H1 (cell line): ENCODE results near the gene VPS35. TPM values are rescaled to one million over a fixed set of nuclear protein-coding genes. Genes with fewer than 3 reads are reported as not detected.
A peak's percentile ranks its signal among the peaks of the same experiment; 100 is the strongest.

ENCODE experiments used
- CHD2 ChIP-seq: IDR thresholded peaks from 2 replicates; pipeline ENCODE4 v1.6.1; 2012; ENCODE audit warnings: low read length, improper control_type of control experiment
- CTCF ChIP-seq, 3 experiments: IDR thresholded peaks; 1 replicate in 2 of 3; 2 replicates in 1 of 3; pipeline versions ENCODE4 v1.5.1 to v1.6.1; 2011; ENCODE audit warnings: low read length in 3 of 3, mild to moderate bottlenecking in 3 of 3, inconsistent platforms in 2 of 3, low read depth in 1 of 3, moderate library complexity in 1 of 3; ENCODE audit not compliant: insufficient read depth in 1 of 3; ENCODE audit errors: control extremely low read depth in 1 of 3
- GABPA ChIP-seq: IDR thresholded peaks from 2 replicates; pipeline ENCODE4 v1.6.1; 2011; ENCODE audit warnings: mild to moderate bottlenecking, low read length, moderate library complexity, borderline replicate concordance; ENCODE audit not compliant: insufficient read depth
- GTF2F1 ChIP-seq: IDR thresholded peaks from 2 replicates; pipeline ENCODE4 v1.6.1; 2012; ENCODE audit warnings: low read depth, low read length, improper control_type of control experiment, borderline replicate concordance
- HDAC2 ChIP-seq, 2 experiments: fragments of 300-600 bp in 1 of 2; sonication (generic) in 1 of 2; IDR thresholded peaks; 2 replicates each; pipeline ENCODE4 v1.6.1; 2011 to 2012; ENCODE audit warnings: low read depth in 2 of 2, low read length in 2 of 2, mild to moderate bottlenecking in 2 of 2, moderate library complexity in 2 of 2, borderline replicate concordance in 1 of 2, inconsistent platforms in 1 of 2
- KDM5A ChIP-seq: fragments of 200-600 bp; IDR thresholded peaks from 2 replicates; pipeline ENCODE4 v1.7.1; 2012; ENCODE audit warnings: mild to moderate bottlenecking, low read length, inconsistent platforms, mixed read lengths
- MAFK ChIP-seq: IDR thresholded peaks from 2 replicates; pipeline ENCODE4 v1.6.1; 2012; ENCODE audit warnings: low read depth, mild to moderate bottlenecking, improper control_type of control experiment, low read length
- NRF1 ChIP-seq: IDR thresholded peaks from 2 replicates; pipeline ENCODE4 v1.6.1; 2011; ENCODE audit warnings: mild to moderate bottlenecking, low read depth, low read length, improper control_type of control experiment
- PHF8 ChIP-seq: fragments of 200-600 bp; sonication (generic); conservative IDR thresholded peaks from 2 replicates; pipeline ENCODE4 v1.7.1; 2012; ENCODE audit warnings: low read depth, mild to moderate bottlenecking, inconsistent platforms, low read length, moderate library complexity
- POLR2A ChIP-seq, 2 experiments: IDR thresholded peaks; 1 replicate in 1 of 2; 2 replicates in 1 of 2; pipeline ENCODE4 v1.6.1; 2011; ENCODE audit warnings: low read depth in 2 of 2, low read length in 2 of 2, mild to moderate bottlenecking in 2 of 2; ENCODE audit errors: control extremely low read depth in 1 of 2
- POLR2AphosphoS5 ChIP-seq: IDR thresholded peaks from 2 replicates; pipeline ENCODE4 v1.6.1; 2011; ENCODE audit warnings: low read depth, low read length
- RAD21 ChIP-seq, 2 experiments: IDR thresholded peaks in 1 of 2; conservative IDR thresholded peaks in 1 of 2; 2 replicates each; pipeline ENCODE4 v1.6.1; 2011; ENCODE audit warnings: low read depth in 2 of 2, low read length in 2 of 2, improper control_type of control experiment in 1 of 2, inconsistent platforms in 1 of 2, mild to moderate bottlenecking in 1 of 2, moderate library complexity in 1 of 2
- SP2 ChIP-seq: IDR thresholded peaks from 2 replicates; pipeline ENCODE4 v1.6.1; 2012; ENCODE audit warnings: mild to moderate bottlenecking, low read length, inconsistent platforms
- SRF ChIP-seq: IDR thresholded peaks from 2 replicates; pipeline ENCODE4 v1.6.1; 2011; ENCODE audit warnings: mild to moderate bottlenecking, low read depth, low read length, moderate library complexity
- TAF1 ChIP-seq: IDR thresholded peaks from 2 replicates; pipeline ENCODE4 v1.6.1; 2011; ENCODE audit warnings: mild to moderate bottlenecking, low read depth, low read length
- TAF7 ChIP-seq: optimal IDR thresholded peaks from 2 replicates; pipeline ENCODE3; 2011; ENCODE audit warnings: low read depth, mild to moderate bottlenecking, inconsistent platforms, low read length, moderate library complexity, borderline replicate concordance
- YY1 ChIP-seq: IDR thresholded peaks from 2 replicates; pipeline ENCODE4 v1.6.1; 2011; ENCODE audit warnings: low read depth, mild to moderate bottlenecking, low read length
- polyA plus RNA-seq, 7 experiments: library from polyadenylated mRNA; depleted of rRNA in 3 of 7; stranded (reverse) in 5 of 7; unstranded in 2 of 7; fragments of >200 nt in 5 of 7; fragments of 200-250 nt in 2 of 7; gene quantifications; 1 replicate in 5 of 7; 2 replicates in 1 of 7; 4 replicates in 1 of 7; pipeline versions ENCODE4 v1.2.1 to v1.2.3, GENCODE V29; 2011 to 2013; ENCODE audit warnings: missing spikeins in 2 of 7, mixed read lengths in 2 of 7
- total RNA-seq: library from RNA; stranded (reverse); fragmentation: NEBNext Ultra II Directional; extraction: Animal tissue kit (Norgen Biotek cat#: 25700); gene quantifications from 2 replicates; pipeline ENCODE4 v1.2.1, GENCODE V29; 2021
- TF ChIP-seq, protein P1 (sequence below): IDR thresholded peaks from 2 replicates; pipeline ENCODE4 v1.6.1; 2012; ENCODE audit warnings: inconsistent platforms

The VPS35 gene
- total and polyA plus RNA-seq, 2 of the 8 experiments (the other 6 are each of a cell fraction or from before 2014, with no cell fraction given): 10.3 to 66.9 TPM

DNA sequence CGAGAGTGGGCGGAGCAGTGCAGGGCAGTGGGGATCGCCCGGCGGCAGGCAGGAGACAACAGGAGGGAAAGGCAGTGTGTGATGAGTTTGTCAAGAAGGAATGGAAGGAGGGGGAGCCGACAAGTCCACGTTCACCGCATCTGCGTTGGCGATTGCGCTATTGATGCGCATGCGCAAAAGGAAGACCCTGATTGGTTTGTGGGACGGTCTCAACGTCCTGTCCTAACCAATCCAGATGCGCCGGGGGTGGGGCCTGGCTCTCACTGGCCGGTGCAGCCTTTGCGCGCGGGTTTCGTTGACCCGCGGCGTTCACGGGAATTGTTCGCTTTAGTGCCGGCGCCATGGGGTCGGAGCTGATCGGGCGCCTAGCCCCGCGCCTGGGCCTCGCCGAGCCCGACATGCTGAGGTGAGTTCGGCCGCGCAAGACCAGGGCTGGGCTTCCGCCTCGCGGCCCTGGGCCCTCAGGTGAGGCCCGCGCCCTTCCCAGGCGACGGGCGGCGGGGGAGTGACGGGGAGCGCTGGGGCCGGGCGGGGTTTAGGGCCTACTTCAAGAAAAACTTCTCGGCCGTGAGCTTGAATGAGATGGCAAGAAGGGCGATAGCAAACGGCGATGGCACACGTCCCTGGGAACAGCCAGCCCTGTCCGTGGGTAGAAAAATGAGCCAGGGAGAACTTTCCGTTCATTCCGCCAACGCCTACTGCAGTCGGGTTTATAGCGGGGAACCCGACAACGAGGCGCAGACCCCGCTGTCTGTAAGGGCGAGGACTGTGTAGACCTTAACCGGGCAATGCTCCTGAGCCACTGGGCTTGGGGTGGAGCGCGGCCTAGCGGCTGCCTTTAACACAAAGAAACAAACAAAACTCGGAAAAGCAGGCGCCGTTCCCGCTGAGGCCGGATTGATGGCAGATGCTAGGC, 645 bp upstream of the VPS35 start, which contains the start of gene ORC6 (continued):
- TF ChIP-seq NRF1 (peak; percentile 74), POLR2AphosphoS5 (peak; percentile 82), SP2 (peak; percentile 57), RAD21 (IDR thresholded peaks at IDR 0.05 in 1 of 2, conservative IDR thresholded peaks at IDR 0.05 in 1 of 2; ENCODE audit: low read depth in 2 of 2, low read length in 2 of 2) (peak in 1 of 2 experiments; percentile 51; a peak in 3 of 4 replicates), YY1 (0 out of 2 replicates have a peak, but pooled peaks have one; percentile 46), HDAC2 (IDR thresholded peaks at IDR 0.05; ENCODE audit: borderline replicate concordance in 1 of 2, low read depth in 2 of 2, low read length in 2 of 2) (peak in 1 of 2 experiments; percentile 80; a peak in 2 of 4 replicates), SRF (no peak), GTF2F1 (peak; percentile 47; the same call in 1 of the 2 replicates), MAFK (no peak), CTCF (IDR thresholded peaks at IDR 0.05; ENCODE audit: control extremely low read depth in 1 of 3, insufficient read depth in 1 of 3, low read depth in 1 of 3, low read length in 3 of 3) (peak; percentile 46 to 70 (median 54)), POLR2A (IDR thresholded peaks at IDR 0.05; ENCODE audit: control extremely low read depth in 1 of 2, low read depth in 2 of 2, low read length in 2 of 2) (peak; percentile 74 to 87; a peak in 2 of 3 replicates), TAF7 (peak; percentile 96), CHD2 (peak; percentile 70; the same call in 1 of the 2 replicates), GABPA (no peak), PHF8 (peak; percentile 98), TAF1 (peak; percentile 76), KDM5A (0 out of 2 replicates have a peak, but pooled peaks have one; percentile 38)
- TF ChIP-seq, protein P1, sequence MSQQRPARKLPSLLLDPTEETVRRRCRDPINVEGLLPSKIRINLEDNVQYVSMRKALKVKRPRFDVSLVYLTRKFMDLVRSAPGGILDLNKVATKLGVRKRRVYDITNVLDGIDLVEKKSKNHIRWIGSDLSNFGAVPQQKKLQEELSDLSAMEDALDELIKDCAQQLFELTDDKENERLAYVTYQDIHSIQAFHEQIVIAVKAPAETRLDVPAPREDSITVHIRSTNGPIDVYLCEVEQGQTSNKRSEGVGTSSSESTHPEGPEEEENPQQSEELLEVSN: peak; percentile 10; the same call in 1 of the 2 replicates
